Gastroesophageal sphincter (tissue), 4 donors: ENCODE measurements around the gene OR51D1. TPM values are rescaled to one million over a fixed set of nuclear protein-coding genes. Genes with fewer than 3 reads are reported as not detected.

ENCODE experiments used
- ATAC-seq: fragments of 150-250 bp; one replicate; pipeline ENCODE4 v1.9.1; 2016; ENCODE audit warnings: mild to moderate bottlenecking, moderate library complexity
- H3K27ac ChIP-seq, 4 donors: fragments of 200-600 bp; sonication (generic) in 3 of 4; 1 replicate in 3 of 4; 2 replicates in 1 of 4; pipeline ENCODE4 v1.5.1; 2016 to 2019
- H3K27me3 ChIP-seq: fragments of 200-600 bp; sonication (generic); one replicate; pipeline ENCODE4 v1.5.1; 2019
- H3K36me3 ChIP-seq, 2 donors: fragments of 200-600 bp; sonication (generic); one replicate each; pipeline ENCODE4 v1.5.1; 2019; ENCODE audit warnings: control low read depth in 1 of 2
- H3K4me1 ChIP-seq, 3 donors: fragments of 200-600 bp; sonication (generic); 1 replicate in 2 of 3; 2 replicates in 1 of 3; pipeline ENCODE4 v1.5.1; 2016 to 2019; ENCODE audit warnings: control low read depth in 2 of 3
- H3K4me3 ChIP-seq, 2 donors: fragments of 200-600 bp; sonication (generic); one replicate each; pipeline ENCODE4 v1.5.1; 2019; ENCODE audit warnings: mild to moderate bottlenecking in 1 of 2, moderate library complexity in 1 of 2
- H3K9me3 ChIP-seq, 3 donors: fragments of 200-600 bp; sonication (generic); one replicate each; pipeline ENCODE4 v1.5.1; 2017 to 2019; ENCODE audit warnings: control low read depth in 2 of 3
- CTCF ChIP-seq, 4 experiments: fragments of 200-600 bp in 2 of 4; fragments of 450-650 bp in 2 of 4; sonication (generic) in 1 of 4; IDR thresholded peaks; one replicate each; pipeline ENCODE4 v1.5.1; 2017 to 2019; ENCODE audit warnings: antibody characterized with exemption in 4 of 4, mild to moderate bottlenecking in 2 of 4, moderate library complexity in 2 of 4
- EP300 ChIP-seq: sonication (generic); formaldehyde crosslinking; IDR thresholded peaks from one replicate; pipeline ENCODE4 v1.6.1; 2017; ENCODE audit warnings: antibody characterized with exemption, mild to moderate bottlenecking
- POLR2A ChIP-seq, 2 donors: fragments of 450-650 bp; IDR thresholded peaks; one replicate each; pipeline ENCODE4 v1.6.1; 2017; ENCODE audit warnings: antibody characterized with exemption in 2 of 2, mild to moderate bottlenecking in 2 of 2, moderate library complexity in 1 of 2
- POLR2AphosphoS5 ChIP-seq: sonication (generic); formaldehyde crosslinking; IDR thresholded peaks from one replicate; pipeline ENCODE4 v1.6.1; 2017; ENCODE audit warnings: antibody characterized with exemption
- WGBS, 2 donors: methylation state at CpG; one replicate each; pipeline ENCODE4 v1.1.5; 2018; ENCODE audit warnings: low coverage in 1 of 2; 5-methylcytosine and 5-hydroxymethylcytosine counted together
- total RNA-seq, 4 donors: library from RNA; depleted of rRNA; stranded (reverse); fragments of >200 nt; gene quantifications; one replicate each; pipeline ENCODE4 v1.1.0, GENCODE V29; 2016

The OR51D1 gene
- total RNA-seq, 4 donors from 2014 or later: not detected

GRCh38 chr11:4606231-4607015 lies 30.9 kb upstream of the OR51D1 start:
- H3K27ac ChIP-seq: peak overlapping the region in 1 of 4 donors; percentile 95
- H3K27me3 ChIP-seq: no peaks in the 10 kb centered on the region
- peak overlapping the region in 1 of 2 donors; percentile 61 for H3K4me3 ChIP-seq
- H3K36me3 ChIP-seq: peaks cover 0 to 41% of the 10 kb centered on the region in 2 donors
- ATAC-seq: no peak
- peaks cover 0 to 24% (median 8%) of the 10 kb centered on the region in 3 donors for H3K4me1 ChIP-seq
- 80 to 100% methylated on average over 1 of the region's 1 CpG for WGBS, 2 donors
- no peaks in the 10 kb centered on the region for H3K9me3 ChIP-seq
- TF ChIP-seq EP300: no peak
- TF ChIP-seq POLR2A (IDR thresholded peaks at IDR 0.05): no peak
- no peak for TF ChIP-seq CTCF (IDR thresholded peaks at IDR 0.05)
- TF ChIP-seq POLR2AphosphoS5: no peak

- Histone ChIP-seq H3K27me3 (no peaks in the 10 kb centered on the region), H3K4me3 (peak overlapping the region; percentile 61), H3K4me1 (peaks cover 0 to 24% (median 8%) of the 10 kb centered on the region in 3 donors), H3K27ac (peak overlapping the region; percentile 81 to 95 (median 90)), H3K36me3 (peaks cover 0 to 34% of the 10 kb centered on the region in 2 donors), H3K9me3 (no peaks in the 10 kb centered on the region)
- ATAC-seq: no peak
- WGBS, 2 donors: 25 to 33% methylated on average over 5 to 6 of the region's 6 CpGs
- TF ChIP-seq CTCF (IDR thresholded peaks at IDR 0.05) (no peak), POLR2AphosphoS5 (no peak), EP300 (no peak), POLR2A (IDR thresholded peaks at IDR 0.05) (no peak)
Observed at GRCh38 chr11:4607096-4607495, 30.2 kb upstream of the OR51D1 start.

- ATAC-seq: peak; percentile 100
- peak within 1 kb of the TSS; percentile 81 to 95 (median 90) for H3K27ac ChIP-seq
- H3K27me3 ChIP-seq: no peaks in the 10 kb centered on the region
- H3K4me3 ChIP-seq: peak within 1 kb of the TSS; percentile 61
- 0 to 50% methylated on average over 2 to 15 of the region's 43 CpGs for WGBS, 2 donors
- H3K4me1 ChIP-seq: peaks cover 0 to 24% (median 8%) of the 10 kb centered on the region in 3 donors
- H3K36me3 ChIP-seq: peaks cover 0 to 25% of the 10 kb centered on the region in 2 donors
- H3K9me3 ChIP-seq: no peaks in the 10 kb centered on the region
- TF ChIP-seq EP300 (no peak), POLR2AphosphoS5 (peak; percentile 54), POLR2A (IDR thresholded peaks at IDR 0.05) (peak; percentile 63 to 65), CTCF (IDR thresholded peaks at IDR 0.05) (peak in 3 of 4 experiments; percentile 20 to 23 (median 21))
Observed at GRCh38 chr11:4607781-4608666, 29.3 kb upstream of the OR51D1 start, which contains the start of gene TRIM68. Gene TRIM68 (minus strand): TSS chr11:4608231. CDS start chr11:4605504, 2,727 bp downstream.

GRCh38 chr11:4610258-4610935 lies 26.9 kb upstream of the OR51D1 start:
- WGBS, 2 donors: 25 to 49% methylated on average over 2 to 3 of the region's 3 CpGs
- Histone ChIP-seq H3K9me3 (no peaks in the 10 kb centered on the region), H3K4me3 (peak overlapping the region in 1 of 2 donors; percentile 0), H3K4me1 (peaks cover 0 to 24% (median 8%) of the 10 kb centered on the region in 3 donors), H3K36me3 (peaks cover 0 to under 1% of the 10 kb centered on the region in 2 donors), H3K27me3 (no peaks in the 10 kb centered on the region), H3K27ac (peak overlapping the region in 2 of 4 donors; percentile 3 to 6)
- no peak for ATAC-seq
- TF ChIP-seq POLR2A (IDR thresholded peaks at IDR 0.05) (no peak), POLR2AphosphoS5 (no peak), EP300 (no peak), CTCF (IDR thresholded peaks at IDR 0.05) (no peak)
